Astrocyte of the spinal cord (primary cell): ENCODE data around the gene MED13L.
A peak's percentile ranks its signal among the peaks of the same experiment; 100 is the strongest.

Experiments
- DNase-seq: peaks from one replicate; pipeline ENCODE4 v3.0.0; 2011; ENCODE audit warnings: low read depth, low spot score
- H3K4me3 ChIP-seq: 2 replicates; pipeline ENCODE4 v1.5.1; 2011; ENCODE audit warnings: low read depth, mild to moderate bottlenecking, low read length, moderate library complexity
- in situ Hi-C: cut with HindIII; loops from 2 replicates; pipeline ENCODE4 v1.10.0; 2017; ENCODE audit warnings: low sequenced_read_pairs
- TF ChIP-seq, protein P1 (sequence below): IDR thresholded peaks from 2 replicates; pipeline ENCODE4 v1.5.1; 2012; ENCODE audit warnings: low read depth, mild to moderate bottlenecking, low read length, inconsistent platforms

The MED13L gene

DNA sequence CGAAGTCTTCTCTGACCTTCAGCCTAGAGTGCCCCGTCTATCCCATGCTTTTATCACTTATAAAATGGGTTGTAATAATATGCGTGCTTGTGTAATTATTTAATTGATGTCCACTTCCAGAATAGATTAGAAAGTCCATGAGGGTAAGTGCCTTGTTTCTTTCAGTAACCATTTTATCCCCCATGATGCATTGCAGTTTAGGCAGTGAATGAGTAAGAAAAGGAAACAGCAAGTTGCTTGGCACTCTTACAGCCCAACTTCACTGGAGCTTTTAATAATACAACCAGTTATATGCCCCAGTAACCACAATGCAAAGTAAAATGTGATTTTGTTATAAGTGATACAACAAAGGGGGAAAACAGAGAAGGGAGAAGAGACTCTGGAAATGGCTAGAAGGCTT lies 287.3 kb downstream of the MED13L start:
- no peak overlapping the region for H3K4me3 ChIP-seq
- TF ChIP-seq, protein P1, sequence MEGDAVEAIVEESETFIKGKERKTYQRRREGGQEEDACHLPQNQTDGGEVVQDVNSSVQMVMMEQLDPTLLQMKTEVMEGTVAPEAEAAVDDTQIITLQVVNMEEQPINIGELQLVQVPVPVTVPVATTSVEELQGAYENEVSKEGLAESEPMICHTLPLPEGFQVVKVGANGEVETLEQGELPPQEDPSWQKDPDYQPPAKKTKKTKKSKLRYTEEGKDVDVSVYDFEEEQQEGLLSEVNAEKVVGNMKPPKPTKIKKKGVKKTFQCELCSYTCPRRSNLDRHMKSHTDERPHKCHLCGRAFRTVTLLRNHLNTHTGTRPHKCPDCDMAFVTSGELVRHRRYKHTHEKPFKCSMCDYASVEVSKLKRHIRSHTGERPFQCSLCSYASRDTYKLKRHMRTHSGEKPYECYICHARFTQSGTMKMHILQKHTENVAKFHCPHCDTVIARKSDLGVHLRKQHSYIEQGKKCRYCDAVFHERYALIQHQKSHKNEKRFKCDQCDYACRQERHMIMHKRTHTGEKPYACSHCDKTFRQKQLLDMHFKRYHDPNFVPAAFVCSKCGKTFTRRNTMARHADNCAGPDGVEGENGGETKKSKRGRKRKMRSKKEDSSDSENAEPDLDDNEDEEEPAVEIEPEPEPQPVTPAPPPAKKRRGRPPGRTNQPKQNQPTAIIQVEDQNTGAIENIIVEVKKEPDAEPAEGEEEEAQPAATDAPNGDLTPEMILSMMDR, result no peak
- in situ Hi-C loops, result no loop called here
- DNase-seq, result no peak

DNA sequence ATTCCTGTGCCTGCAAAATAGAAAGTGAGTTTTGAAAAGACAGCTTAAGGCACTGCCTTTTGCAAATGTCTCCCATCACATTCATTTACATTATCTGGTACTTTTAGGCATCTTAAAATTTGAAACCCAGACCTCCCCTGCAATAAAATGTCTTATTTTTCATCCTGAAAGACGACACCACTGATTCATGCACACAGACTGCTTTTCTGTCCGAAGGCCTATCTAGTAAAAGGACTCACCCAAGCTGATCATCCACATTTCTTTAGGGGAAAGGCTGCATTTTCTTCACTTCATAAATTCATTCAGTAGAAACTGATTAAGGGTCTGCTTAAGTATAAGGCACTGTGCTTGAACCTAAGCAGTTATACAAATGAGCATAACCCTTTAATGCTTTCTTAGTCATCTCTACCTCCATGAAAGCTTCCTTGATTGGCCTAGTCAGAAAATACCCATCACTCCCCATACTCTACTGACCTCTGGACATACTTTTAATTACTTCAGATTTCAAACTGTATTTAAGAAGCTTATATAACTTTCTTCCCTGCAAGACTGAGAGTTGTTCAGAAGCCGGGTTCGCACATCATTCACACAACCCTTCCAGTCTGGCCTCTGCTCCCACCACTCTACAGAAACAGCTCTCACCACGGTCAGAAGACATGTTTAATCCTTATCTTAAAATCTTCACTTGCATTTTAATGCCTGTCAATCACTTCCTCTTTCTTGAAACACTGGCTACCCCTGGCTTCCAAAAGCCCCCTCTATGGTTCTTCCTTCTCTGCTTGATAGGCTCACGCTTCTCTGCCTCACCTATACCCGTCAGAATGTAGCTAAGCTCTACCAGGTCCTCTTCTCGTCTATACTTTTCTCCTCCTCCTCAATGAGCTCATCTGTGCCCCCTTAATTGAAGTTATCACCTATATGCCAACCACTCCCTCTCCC lies 288.6 kb downstream of the MED13L start:
- no peak for DNase-seq
- in situ Hi-C loops, result no loop called here
- H3K4me3 ChIP-seq, result no peak overlapping the region
- TF ChIP-seq, protein P1, result no peak

DNA sequence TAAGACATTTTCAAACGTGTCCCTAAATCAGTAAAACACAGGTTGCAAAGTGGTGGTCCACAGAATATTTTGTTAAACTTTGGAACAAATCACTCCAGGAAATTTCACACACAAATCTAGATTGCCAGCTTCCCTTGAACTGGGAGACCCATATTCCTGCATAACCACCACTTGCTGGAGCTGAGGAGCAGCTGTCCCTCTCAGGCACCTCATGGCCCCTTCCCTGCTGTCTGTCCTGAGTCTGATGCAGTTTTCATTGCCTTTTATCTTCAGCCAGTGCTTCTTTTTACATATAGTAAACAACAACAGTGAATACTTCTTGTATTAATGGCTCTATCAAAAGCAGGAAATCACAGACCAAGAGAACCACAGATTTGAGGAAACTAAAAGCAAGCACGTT lies 289.3 kb downstream of the MED13L start:
- DNase-seq, result no peak
- TF ChIP-seq, protein P1, result no peak
- no peak overlapping the region for H3K4me3 ChIP-seq
- in situ Hi-C loops, result no loop called here

DNA sequence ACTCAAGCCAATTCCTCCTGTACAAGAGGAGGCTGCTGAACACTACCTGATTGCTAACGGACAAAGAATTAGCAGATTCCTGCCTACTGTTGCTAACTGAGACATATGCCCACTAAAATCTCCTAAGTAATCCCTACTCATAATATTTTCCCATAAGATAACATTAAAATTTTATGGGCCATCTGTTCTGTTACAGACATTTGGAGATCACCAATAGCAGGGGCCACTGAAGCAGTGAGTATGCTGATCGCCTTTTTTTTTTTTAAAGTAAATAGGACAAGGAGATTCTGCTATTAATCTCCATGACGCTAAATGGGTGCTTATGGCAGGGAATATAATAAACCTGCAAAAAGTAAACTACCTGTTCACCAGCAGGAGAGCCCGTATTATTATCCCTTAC lies 292.9 kb downstream of the MED13L start:
- no peak overlapping the region for H3K4me3 ChIP-seq
- no peak for DNase-seq
- TF ChIP-seq, protein P1, result no peak
- in situ Hi-C loops, result no loop called here

DNA sequence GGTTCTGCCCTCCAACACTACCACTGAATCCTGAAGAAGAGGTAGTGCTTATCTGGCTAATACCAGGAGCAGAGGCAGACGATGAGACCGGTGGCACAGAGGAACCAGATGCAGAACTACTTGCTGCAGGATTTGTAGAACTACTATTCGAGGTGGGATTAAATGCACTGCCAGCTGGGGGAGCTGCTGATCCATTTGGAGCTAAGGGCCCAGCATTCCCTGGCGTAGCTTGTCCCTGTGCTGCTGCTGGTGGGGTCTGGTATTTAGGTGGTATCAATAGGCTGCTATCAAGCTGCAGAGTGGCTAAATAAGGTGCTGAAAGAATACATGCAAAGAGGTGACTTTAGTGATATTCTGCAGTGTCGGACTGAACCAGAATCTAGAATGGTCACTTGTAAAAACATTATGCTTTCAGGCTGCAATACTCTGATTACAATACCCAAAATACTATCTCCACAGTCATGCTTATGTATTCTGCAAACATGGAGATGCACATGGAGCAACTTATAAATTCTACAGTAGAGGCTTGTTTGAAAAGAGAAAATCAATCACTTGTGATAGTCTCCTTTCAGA lies 294.2 kb downstream of the MED13L start:
- no peak for DNase-seq
- TF ChIP-seq, protein P1, result peak; percentile 32
- no peak overlapping the region for H3K4me3 ChIP-seq
- in situ Hi-C loops, result no loop called here

DNA sequence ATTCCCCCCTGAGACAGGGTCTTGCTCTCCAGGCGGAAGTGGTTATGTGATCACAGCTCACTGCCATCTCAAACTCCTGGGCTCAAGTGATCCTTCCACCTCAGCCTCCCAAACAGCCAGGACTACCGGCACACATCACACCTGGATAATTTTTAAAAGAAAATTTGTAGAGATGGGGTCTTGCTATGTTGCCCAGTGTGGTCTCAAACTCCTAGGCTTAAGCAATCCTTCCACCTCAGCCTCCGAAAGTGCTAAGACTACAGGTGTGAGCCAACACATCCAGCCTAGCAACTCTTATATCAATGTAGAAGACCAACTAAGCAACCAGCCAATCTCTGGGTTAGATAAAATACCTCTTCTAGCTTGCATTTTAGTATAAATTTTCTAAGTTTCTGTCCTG lies 297.2 kb downstream of the MED13L start:
- TF ChIP-seq, protein P1, result no peak
- in situ Hi-C loops, result no loop called here
- no peak overlapping the region for H3K4me3 ChIP-seq
- no peak for DNase-seq
